Stimulated activated naive CD4-positive, alpha-beta T cell (primary cell): ENCODE results near the gene RASIP1.
"Not testable (repeated sequence)": the region's sequence is repeated elsewhere in the genome, so short reads cannot be mapped to it uniquely, and the experiment has no call there.

Experiments used
- DNase-seq, 6 experiments: peaks; one replicate each; lab custom pipeline; 2025; lab: John Stamatoyannopoulos, UW

Gene RASIP1

GRCh38 chr19:48735031-48735615, 5.3 kb downstream of the RASIP1 start:
- no peak for DNase-seq

GRCh38 chr19:48734625-48735024, 5.8 kb downstream of the RASIP1 start:
- no peak for DNase-seq

GRCh38 chr19:48731452-48731851, 9.0 kb downstream of the RASIP1 start:
- no peak for DNase-seq

DNA sequence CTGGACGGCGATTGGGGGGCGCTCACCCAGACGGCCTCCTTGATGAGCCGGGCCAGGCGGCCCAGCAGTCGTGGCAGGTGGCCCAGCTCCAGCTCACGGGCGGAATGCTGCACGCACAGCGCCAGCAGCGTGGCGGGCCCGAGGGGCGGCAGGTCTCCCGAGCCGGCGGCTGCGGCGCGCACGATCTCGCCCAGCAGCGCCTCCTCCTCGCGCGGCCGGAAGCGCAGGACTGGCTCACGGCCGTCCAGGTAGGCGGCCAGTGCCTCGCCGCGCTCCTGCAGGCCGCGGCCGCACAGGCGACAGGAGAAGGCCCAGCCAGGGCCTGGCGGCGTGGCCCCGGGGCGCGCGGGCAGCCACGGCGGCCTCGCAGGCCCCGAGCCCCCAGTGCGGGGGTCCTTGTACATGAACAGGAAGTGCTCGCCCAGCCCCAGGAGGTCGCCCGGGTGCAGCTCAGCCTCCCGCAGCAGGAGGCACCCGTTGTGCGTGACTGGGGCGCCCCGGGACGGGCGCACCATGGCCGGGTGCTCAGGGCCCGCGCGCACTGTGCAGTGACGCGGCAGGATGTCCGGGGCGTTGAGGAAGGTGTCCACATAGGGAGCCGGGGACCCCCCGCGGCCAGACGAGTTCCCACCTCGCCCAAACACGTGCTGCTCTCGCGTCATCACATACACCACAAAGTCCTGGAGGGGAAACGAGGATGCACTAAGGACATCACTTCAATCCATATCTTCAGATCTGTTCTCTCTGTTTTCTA, 11.3 kb downstream of the RASIP1 start:
- DNase-seq = no peak

DNA sequence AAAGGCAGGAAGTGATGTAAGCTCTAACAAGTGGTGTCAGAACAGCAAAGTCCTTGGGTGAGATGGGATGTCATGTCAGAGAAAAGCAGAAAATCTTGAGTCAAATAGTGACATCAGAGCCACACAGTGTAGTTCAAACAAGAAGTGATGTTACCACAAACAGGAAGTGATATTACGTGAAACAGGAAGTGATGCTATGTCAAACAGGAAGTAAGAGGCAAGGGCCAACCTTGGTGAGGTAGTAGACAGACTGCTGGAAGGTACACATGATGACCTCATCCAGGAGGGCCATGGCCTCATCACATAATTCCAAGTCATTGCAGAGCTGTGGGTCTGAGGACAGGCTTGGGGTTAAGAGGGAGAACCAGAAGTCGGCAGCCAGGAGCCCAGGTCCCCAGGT, 13.9 kb downstream of the RASIP1 start:
- peak in 3 of 6 experiments; percentile 52 to 59 (median 53) for DNase-seq

DNA sequence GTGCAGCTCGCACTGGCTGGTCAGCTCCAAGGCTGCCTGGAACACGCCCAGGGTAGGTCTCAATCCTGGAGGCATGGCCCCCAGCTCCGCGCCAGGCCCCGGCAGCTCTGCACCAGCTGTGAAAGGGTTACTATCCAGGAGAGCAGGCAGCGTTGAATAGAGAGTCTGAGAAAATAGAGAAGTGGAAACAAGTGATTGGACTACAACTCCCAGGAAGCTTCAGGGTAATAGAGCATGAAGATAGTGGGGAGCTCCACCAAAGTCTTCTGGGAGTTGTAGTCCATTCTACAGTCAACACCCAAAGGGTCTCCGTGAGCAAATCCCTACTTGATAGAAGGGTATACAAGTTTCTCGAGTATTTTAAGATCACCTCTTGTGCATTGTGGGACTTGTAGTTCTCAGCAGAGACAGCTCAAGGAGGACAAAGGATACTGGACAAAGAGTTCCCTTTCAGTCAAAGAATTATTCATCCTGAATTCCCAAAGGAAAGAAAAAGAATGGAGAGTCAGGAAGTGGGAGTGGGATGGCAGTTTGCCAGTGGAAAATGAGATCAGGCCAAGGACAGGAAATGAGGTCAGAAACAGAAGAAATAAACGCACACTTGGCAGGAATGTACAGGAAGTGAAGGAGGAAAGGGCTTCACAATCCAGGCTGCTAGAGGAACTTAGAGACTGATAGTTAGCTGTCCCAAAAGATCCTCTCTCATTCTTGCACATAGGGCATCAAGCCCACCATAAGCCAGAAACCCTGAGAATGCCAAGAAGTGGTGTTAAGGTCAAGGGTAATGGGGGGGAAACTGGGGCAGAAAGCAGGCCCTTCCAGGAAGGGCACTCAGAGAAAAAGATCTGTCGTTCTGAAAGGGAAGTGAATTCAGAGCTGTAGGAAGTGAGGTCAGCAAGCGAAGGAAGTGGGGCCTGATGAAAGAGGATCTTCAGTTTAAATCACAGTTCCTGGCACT, 15.3 kb downstream of the RASIP1 start:
- DNase-seq = peak; percentile 15 to 81 (median 44)

- DNase-seq = no peak
Observed at GRCh38 chr19:48722196-48722708, 18.2 kb downstream of the RASIP1 start.

- DNase-seq = peak; percentile 83 to 97 (median 88)
Observed at GRCh38 chr19:48720613-48721296, 19.7 kb downstream of the RASIP1 start.

DNA sequence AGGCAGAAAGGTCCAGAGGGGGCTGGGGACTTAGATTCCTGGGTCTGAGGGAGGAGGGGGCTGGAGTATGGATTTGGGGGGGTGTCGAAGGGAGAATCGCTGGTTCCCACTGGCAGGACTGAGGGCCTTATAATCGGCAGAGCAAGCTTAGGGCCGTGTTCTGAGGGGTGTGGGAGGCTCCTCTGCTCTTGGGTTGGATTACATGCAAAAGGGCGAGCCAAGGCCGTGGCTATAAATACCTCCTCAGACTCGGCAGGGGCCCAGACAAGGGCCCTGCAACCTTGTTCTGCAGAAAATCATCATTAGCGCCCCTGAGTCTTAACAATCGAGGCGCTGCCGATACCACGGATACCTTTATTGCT, 20.2 kb downstream of the RASIP1 start:
- no peak for DNase-seq

DNA sequence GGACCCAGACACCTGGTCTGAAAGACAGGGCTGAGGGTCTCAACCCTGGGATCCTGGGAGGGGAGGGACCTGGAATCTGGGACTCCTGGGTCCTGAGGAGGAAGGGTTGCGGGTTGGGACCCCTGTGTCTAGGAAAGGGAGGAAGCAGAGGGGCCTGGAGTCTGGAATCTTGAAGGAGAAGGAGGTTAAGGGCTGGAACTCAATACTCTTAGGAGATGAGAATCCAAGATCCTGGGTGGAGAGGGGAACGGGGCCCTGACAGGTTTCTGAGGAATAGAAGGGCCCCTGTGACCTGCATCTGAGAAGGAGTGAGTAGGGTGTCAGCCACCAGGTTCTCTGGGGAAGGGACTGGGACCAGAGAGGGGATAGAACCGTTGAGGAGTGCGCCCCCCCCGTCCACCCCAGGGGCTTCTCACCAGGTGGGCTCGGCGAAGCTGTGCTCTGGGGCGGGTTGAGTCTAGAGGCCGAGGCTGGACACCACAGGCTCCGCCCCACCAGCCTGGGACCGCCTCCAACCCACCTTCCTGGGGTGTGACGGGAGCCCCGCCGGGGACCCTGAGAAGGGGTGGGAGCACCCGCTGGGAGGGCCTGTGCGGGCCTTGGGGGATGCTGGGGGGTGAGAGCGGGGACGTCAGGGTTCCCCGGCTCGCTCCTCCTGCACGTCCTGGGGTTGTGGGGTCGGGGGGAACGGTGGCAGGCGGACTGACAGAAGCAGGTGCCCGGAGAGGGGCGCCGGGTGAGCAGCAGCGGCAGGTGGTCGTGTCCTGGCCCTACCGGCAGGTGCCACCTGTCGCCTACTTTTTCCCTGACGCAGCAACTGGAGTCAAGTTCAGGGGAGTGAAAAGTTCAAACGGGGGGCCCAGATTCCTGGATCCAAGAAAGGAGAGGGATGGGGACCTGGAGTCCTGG, 20.9 kb downstream of the RASIP1 start, which contains the start of gene MAMSTR:
Gene MAMSTR, minus strand, starts transcription at position 463 of the 909 bp plus-strand sequence. CDS start 694 bp downstream, outside the sequence.
- DNase-seq = no peak

GRCh38 chr19:48718711-48719231, 21.6 kb downstream of the RASIP1 start:
- no peak for DNase-seq

GRCh38 chr19:48718106-48718505, 22.3 kb downstream of the RASIP1 start:
- DNase-seq = not testable (repeated sequence)

DNA sequence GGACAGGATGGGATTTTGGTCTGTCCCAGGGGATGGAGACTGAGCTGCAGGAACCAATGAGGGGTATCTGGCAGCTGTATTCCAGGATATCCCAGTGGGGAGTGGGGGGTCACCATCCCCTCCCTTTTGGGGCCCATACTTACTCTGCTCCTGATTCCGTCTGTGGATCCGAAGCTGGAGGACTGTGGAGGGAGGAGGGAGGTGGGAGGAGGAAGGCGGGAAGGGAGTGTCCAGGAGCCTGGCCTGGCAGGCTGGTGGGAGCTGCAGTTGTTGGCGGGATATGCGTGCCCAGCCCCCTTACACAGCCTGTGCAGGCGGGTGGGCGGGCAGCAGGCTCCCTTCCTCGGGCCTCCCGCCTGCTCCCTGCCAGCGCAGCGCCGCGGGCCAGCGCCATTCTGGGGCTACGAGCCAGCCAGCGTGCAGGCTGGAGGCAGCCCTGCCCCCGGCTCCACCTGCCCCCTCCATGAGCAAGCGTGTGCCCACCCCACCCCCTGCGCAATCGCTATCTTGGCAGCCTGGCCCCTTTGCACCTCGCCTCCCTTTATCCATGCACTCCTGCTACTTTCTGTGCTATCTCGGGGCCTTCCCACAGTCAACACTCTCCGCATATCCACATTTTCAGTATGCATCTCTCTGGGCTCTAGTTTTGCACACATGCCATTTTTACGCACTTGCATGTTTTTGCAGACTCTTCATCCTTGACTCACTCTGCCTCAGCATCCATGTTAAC, 23.7 kb downstream of the RASIP1 start:
- no peak for DNase-seq

DNA sequence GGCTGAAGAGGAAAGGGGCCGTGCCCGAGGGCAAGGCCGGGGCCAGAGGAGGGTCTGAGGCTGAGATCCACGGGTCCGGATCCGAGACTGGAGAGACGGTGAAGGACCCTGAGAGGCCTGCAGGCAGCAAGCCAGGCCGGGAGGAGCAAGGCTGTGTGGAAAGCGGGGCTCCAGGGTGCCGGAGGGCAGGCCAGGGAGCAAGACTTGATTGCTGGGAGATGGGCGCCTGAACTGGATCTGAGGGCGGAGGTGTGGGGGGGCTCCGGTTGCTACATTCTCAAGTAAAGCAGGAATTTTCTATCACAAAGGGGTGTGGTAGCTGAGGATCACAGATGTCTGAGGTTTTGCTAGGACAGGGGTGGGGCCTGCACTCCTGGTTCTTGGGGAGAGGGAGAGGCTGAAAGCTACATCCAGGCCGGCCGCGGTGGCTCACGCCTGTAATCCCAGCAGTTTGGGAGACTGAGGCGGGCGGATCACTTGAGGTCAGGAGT, 24.7 kb downstream of the RASIP1 start:
- DNase-seq = no peak

DNA sequence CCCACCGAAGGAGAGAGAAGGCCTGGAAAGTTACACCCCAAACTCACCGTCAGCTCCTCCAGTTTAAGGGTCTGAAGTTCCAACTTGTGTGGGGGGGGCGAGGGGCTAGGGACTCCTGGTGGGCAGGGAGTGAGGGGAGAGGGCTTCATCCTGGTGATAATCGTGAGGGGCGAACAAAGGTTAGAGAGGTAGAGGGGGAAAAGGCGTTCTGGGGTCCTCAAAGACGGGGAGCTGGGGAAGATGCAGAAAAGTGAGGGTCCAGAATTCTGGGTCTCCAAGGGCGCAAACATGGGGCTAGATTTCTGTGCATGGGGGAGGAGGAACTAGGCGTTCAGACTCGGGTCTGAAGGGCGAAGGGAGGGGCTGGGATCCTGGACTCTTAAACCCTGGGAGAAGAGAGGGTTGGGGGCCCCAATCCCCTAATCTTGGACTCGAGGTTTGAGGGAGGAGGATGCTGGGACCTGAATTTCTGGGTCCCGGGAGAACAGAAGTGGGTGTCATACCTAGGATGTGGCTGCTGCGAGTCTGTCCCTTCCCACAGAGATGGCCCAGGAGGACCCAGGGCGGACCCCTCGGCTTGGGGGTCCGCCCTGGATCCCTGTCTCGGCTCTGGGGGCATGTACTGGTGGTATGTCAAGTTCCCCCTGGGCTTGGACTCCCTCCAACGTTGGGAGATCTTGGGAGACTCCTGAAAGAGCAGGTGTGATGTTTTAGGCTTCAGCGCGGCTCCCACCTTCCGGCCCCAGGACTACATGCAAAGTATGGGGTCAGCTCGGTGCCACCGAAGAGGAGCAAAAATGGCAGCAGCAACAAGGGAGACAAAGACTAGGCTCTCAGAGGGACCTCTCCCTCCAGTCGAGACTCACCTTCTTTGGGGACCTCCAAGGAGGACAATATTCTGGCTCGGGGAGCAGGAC, 25.4 kb downstream of the RASIP1 start:
- DNase-seq = no peak

DNA sequence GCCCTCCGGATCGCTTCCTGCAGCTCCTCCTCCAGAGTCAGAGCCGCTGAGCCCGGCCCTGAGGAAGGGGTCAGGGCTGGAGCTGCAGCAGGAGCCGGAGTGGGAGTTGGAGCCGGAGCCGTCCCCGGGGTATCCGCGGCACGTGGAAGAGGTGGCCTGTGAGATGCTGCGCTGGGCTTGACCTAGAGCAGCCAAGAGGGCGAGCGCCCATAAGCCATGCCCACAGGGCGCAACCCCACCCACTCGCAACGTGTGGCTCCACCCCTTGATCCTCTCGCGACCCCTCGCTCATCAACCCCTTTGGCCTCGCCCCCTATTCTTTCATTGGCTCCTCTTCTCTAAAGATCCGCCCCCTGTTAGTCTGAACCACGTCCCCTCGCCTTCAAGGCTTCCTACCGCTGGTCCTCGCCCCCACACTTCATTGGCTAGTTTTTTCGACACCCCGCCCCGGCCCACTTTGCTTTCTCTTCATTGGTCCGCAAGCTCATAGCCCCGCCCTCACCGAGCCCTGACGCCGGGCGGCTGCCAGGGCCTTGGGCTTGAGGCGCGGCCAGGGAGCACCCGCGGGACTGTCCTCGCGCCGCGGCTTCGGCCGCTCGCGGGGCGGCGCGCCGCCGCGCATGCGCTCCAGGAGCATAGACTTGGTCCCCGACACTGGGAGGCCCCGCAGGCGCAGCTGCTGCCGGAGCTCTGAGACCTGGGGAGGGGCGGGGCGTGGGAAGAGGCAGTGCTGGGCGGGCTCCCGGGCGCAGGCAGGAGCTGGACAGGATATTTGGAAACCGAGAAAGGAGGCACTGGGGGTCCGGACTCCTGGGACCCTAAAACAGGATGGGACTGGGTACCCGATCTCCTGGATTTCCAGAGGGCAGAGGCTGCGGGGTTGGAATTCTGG, 26.3 kb downstream of the RASIP1 start:
- peak; percentile 92 to 97 (median 95) for DNase-seq
